D721Med (cell line): Measurements from ENCODE around the gene GNPTG.
A peak's percentile ranks its signal among the peaks of the same experiment; 100 is the strongest.

ENCODE experiments used
- DNase-seq: peaks from one replicate; pipeline ENCODE4 v3.0.0; 2011; ENCODE audit warnings: low spot score; ENCODE audit not compliant: insufficient read length
- FAIRE-seq: peaks from 2 replicates; lab custom pipeline; 2011; peaks lifted over from hg19 to GRCh38; lab: Jason Lieb, UNC
- TF ChIP-seq, protein P1 (sequence below): IDR thresholded peaks from 2 replicates; pipeline ENCODE4 v1.5.1; 2012; ENCODE audit warnings: mild to moderate bottlenecking, control low read depth; ENCODE audit not compliant: insufficient read depth; ENCODE audit errors: missing control alignments

Gene GNPTG

DNA sequence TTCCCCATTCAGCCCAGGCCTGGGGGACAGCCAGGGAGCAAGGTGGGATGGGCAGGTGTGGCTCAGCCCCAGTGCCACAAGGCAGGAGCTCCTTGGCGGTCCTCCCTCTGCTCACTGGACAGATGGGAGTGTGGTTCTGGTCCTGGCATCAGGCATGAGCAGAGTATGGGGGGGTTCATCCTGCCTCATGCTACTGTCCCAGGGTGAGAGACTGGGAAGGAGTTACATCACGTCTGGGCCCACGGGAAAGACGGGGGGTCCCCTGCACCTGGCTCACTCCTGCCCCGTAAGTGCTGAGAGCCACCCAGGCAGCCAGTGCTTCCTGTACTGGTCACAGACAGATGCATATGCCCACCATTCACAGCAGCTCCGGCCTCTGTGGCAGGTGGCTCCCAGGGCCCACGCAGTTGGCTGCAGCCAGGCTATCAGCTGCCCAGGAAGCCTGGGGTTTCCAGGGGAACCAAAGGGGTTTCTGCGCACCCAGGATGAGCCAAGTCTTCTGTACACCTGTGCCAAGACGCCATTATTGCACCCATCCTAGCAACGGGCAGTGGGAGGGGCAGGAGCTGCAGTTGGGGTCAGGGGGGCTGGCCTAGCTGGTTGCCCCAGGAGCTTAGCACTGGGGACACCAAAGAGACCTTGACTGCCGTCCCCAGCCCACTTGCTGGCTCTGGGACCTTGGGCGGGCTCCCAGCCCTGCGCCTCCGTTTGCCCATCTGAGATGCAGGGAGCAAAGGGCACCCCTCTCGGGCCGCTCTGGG, 16.3 kb upstream of the GNPTG start:
- DNase-seq (no peak), FAIRE-seq (no peak)
- TF ChIP-seq, protein P1, sequence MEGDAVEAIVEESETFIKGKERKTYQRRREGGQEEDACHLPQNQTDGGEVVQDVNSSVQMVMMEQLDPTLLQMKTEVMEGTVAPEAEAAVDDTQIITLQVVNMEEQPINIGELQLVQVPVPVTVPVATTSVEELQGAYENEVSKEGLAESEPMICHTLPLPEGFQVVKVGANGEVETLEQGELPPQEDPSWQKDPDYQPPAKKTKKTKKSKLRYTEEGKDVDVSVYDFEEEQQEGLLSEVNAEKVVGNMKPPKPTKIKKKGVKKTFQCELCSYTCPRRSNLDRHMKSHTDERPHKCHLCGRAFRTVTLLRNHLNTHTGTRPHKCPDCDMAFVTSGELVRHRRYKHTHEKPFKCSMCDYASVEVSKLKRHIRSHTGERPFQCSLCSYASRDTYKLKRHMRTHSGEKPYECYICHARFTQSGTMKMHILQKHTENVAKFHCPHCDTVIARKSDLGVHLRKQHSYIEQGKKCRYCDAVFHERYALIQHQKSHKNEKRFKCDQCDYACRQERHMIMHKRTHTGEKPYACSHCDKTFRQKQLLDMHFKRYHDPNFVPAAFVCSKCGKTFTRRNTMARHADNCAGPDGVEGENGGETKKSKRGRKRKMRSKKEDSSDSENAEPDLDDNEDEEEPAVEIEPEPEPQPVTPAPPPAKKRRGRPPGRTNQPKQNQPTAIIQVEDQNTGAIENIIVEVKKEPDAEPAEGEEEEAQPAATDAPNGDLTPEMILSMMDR, result no peak

- FAIRE-seq (no peak), DNase-seq (no peak)
- TF ChIP-seq, protein P1, result no peak
Observed at GRCh38 chr16:1335996-1336395, 15.7 kb upstream of the GNPTG start.

DNA sequence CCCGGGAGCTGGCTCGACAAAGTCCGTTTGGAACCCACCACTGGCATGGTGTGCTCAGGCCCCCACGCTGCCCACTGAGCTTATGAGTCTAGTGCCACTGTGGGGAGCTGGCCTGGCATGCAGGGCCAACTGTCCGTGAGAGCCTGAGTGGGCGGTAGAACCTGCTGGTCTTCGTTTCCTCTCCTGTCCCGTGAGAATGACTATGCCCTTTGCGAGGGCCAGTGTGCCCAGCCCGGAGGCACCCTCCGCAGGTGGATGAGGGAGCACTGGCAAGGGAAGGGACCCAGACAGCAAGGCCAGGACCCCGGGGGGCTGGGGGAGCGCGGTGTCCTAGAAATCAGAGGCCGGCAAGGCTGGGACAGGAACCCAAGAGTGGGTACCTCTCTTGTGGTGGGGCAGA, 15.1 kb upstream of the GNPTG start:
- FAIRE-seq, result no peak
- DNase-seq, result no peak
- TF ChIP-seq, protein P1, result no peak

- FAIRE-seq (no peak), DNase-seq (no peak)
- TF ChIP-seq, protein P1, result no peak
Observed at GRCh38 chr16:1337486-1337885, 14.2 kb upstream of the GNPTG start.

- no peak for FAIRE-seq
- DNase-seq, result peak; percentile 67
- TF ChIP-seq, protein P1, result peak; percentile 37
Observed at GRCh38 chr16:1338119-1338730, 13.5 kb upstream of the GNPTG start.

DNA sequence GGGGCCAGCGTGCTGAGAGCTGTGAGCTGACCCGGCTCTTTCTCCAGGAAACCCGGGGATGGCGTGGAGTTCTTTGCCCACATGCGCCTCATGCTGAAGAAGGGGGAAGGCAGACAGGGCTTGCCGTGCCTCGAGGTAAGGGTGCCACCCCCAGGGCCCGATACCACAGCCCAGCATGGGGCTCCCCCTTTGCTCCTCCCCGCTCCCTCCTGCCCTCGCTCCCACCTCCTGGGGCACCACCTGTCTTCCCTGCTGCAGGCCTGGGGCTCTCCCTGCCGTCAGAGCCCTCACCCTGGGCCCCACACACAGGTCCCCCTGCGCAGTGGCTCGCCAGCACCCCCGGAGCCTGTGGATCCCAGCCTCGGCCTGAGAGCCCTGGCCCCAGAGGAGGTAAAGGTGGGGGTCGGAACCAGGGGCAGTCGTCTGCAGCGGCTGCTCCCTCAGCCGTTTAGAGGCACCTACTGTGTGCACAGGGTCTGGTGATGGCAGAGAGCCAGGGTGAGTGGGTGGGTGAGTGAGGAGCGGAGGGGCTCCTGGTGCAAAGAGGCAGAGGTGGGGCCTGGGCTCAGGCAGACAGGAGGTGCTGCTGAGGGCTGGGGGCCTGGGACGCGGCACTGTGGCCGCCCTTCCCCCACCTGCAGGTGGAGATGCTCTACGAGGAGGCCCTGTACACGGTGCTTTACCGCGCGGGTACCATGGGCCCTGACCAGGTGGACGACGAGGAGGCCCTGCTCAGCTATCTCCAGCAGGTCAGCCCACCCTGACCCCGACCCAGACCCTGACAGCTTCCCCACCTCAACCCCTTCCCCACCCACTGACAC, 12.7 kb upstream of the GNPTG start:
- no peak for FAIRE-seq
- DNase-seq, result no peak
- TF ChIP-seq, protein P1, result no peak
